Measurements from ENCODE around the gene UGT8. TPM values are rescaled to one million over a fixed set of nuclear protein-coding genes. Genes with fewer than 3 reads are reported as not detected.

Gene UGT8
- polyA plus RNA-seq, 1 of the 3 experiments (the other 2 are of a cell fraction), result not detected

- Histone ChIP-seq H2AFZ (ENCODE audit: low read depth) (no peak overlapping the region), H3K4me3 (ENCODE audit: low read depth in 2 of 2, low read length in 1 of 2) (no peak overlapping the region), H3K27me3 (ENCODE audit: insufficient read depth) (peaks cover 39% of the 10 kb centered on the region; the same call in 1 of the 2 replicates), H4K20me1 (ENCODE audit: insufficient read depth) (no peaks in the 10 kb centered on the region), H3K9me2 (no peaks in the 10 kb centered on the region), H3K9ac (no peak overlapping the region), H3K4me2 (no peak overlapping the region), H3F3A (replicated peaks; ENCODE audit: insufficient read depth) (no peaks in the 10 kb centered on the region), H3K27ac (ENCODE audit: low read depth in 2 of 2, low read length in 1 of 2) (no peak overlapping the region), H3K79me2 (ENCODE audit: insufficient read depth) (no peaks in the 10 kb centered on the region), H3K4me1 (ENCODE audit: control insufficient read depth in 1 of 2, insufficient read depth in 2 of 2, low read depth in 1 of 2, low read length in 1 of 2) (no peaks in the 10 kb centered on the region), H3K9me3 (no peaks in the 10 kb centered on the region), H3K36me3 (replicated peaks in 1 of 2; ENCODE audit: control insufficient read depth in 1 of 2, insufficient read depth in 2 of 2, low read length in 1 of 2) (no peaks in the 10 kb centered on the region)
- ChIA-PET POLR2A (no interaction called here), CTCF (interaction anchor here (0.9 to 1.7 kb wide), 5 partner anchors 15 to 1264 kb away, joined by 3 to 27 read pairs (median 6); no protein-coding TSS in a partner anchor)
- TF ChIP-seq NFIC (IDR thresholded peaks at IDR 0.05; ENCODE audit: borderline replicate concordance) (no peak), ELF1 (IDR thresholded peaks at IDR 0.05) (no peak), CTCF (IDR thresholded peaks at IDR 0.05) (no peak), FOXJ3 (CRISPR knock-in tag; IDR thresholded peaks at IDR 0.05) (no peak), POLR2AphosphoS5 (IDR thresholded peaks at IDR 0.05; ENCODE audit: low read depth, low read length) (no peak), RFX5 (IDR thresholded peaks at IDR 0.05; ENCODE audit: low read length) (no peak), USF2 (IDR thresholded peaks at IDR 0.05; ENCODE audit: borderline replicate concordance, low read depth, low read length) (no peak), FOSL2 (IDR thresholded peaks at IDR 0.05; ENCODE audit: borderline replicate concordance, low read depth) (no peak), TEAD4 (IDR thresholded peaks at IDR 0.05; ENCODE audit: borderline replicate concordance, insufficient read depth) (no peak), MEF2A (IDR thresholded peaks at IDR 0.05; ENCODE audit: borderline replicate concordance, low read depth) (no peak), PBX3 (IDR thresholded peaks at IDR 0.05) (no peak), ZBTB33 (IDR thresholded peaks at IDR 0.05; ENCODE audit: borderline replicate concordance, low read depth) (no peak), TCF12 (IDR thresholded peaks at IDR 0.05) (no peak), SMC3 (IDR thresholded peaks at IDR 0.05; ENCODE audit: low read depth, low read length) (no peak), YY1 (IDR thresholded peaks at IDR 0.05; ENCODE audit: low read depth) (no peak), FOXM1 (IDR thresholded peaks at IDR 0.05; ENCODE audit: low read depth) (no peak), RAD21 (IDR thresholded peaks at IDR 0.05; ENCODE audit: low read length) (no peak)
- no peak for DNase-seq
Measured at GRCh38 chr4:114658179-114658578, 59.6 kb downstream of the UGT8 start.

Measured in SK-N-SH (cell line).